Testis (tissue), 3 donors: ENCODE data around the gene UNC13B. TPM values are rescaled to one million over a fixed set of nuclear protein-coding genes. Genes with fewer than 3 reads are reported as not detected.

ENCODE experiments used
- DNase-seq: peaks from one replicate; pipeline ENCODE4 v3.0.0-alpha.2; 2019
- H3K27ac ChIP-seq, 2 donors: fragments of 200-600 bp; sonication (generic); one replicate each; pipeline ENCODE4 v1.5.1; 2019
- H3K27me3 ChIP-seq: fragments of 200-600 bp; sonication (generic); one replicate; pipeline ENCODE4 v1.5.1; 2019
- H3K36me3 ChIP-seq: fragments of 200-600 bp; sonication (generic); one replicate; pipeline ENCODE4 v1.5.1; 2017; ENCODE audit warnings: low read depth; ENCODE audit errors: missing control alignments
- H3K4me1 ChIP-seq: fragments of 200-600 bp; sonication (generic); one replicate; pipeline ENCODE4 v1.5.1; 2019
- H3K4me3 ChIP-seq, 2 donors: fragments of 200-600 bp; sonication (generic); one replicate each; pipeline ENCODE4 v1.5.1; 2017 to 2019
- H3K9me3 ChIP-seq: fragments of 200-600 bp; sonication (generic); one replicate; pipeline ENCODE4 v1.5.1; 2017
- CTCF ChIP-seq, 3 experiments: fragments of 450-650 bp in 2 of 3; fragments of 200-600 bp in 1 of 3; sonication (generic) in 1 of 3; IDR thresholded peaks; one replicate each; pipeline ENCODE4 v1.5.1; 2016 to 2019; ENCODE audit warnings: antibody characterized with exemption in 3 of 3, mild to moderate bottlenecking in 2 of 3, moderate library complexity in 1 of 3
- POLR2A ChIP-seq: fragments of 450-650 bp; IDR thresholded peaks from one replicate; pipeline ENCODE4 v1.6.1; 2017; ENCODE audit warnings: antibody characterized with exemption, mild to moderate bottlenecking, moderate library complexity
- WGBS, 2 donors: methylation state at CpG; one replicate each; pipeline ENCODE4 v1.1.5; 2018; 5-methylcytosine and 5-hydroxymethylcytosine counted together
- intact Hi-C: fragments of 100-400 bp; cut with DNase I; formaldehyde crosslinking; loops from one replicate; pipeline ENCODE4 v1.15.1; 2023; ENCODE audit warnings: low total_unique reads
- polyA plus RNA-seq: library from polyadenylated mRNA; stranded (reverse); fragments of 350-450 nt; fragmentation: Illumina TruSeq; extraction: RNeasy Lipid Tissue Mini Kit (QIAGEN cat#74804); gene quantifications from one replicate; pipeline ENCODE4 v1.2.3, GENCODE V29; 2014; ENCODE audit warnings: low read depth, low replicate concordance; ENCODE audit not compliant: insufficient read depth
- total RNA-seq, 2 donors: library from RNA; depleted of rRNA; stranded (reverse); fragments of >200 nt; gene quantifications; one replicate each; pipeline ENCODE4 v1.2.3, GENCODE V29; 2016

UNC13B gene
- total and polyA plus RNA-seq, 3 donors from 2014 or later = 37.0 to 51.0 (median 40.2) TPM

GRCh38 chr9:35272989-35273388 lies 111.2 kb downstream of the UNC13B start:
- Histone ChIP-seq H3K4me3 (no peak overlapping the region), H3K4me1 (peaks cover 6% of the 10 kb centered on the region), H3K36me3 (no peaks in the 10 kb centered on the region), H3K27ac (no peak overlapping the region), H3K27me3 (no peaks in the 10 kb centered on the region), H3K9me3 (no peaks in the 10 kb centered on the region)
- no peak for TF ChIP-seq CTCF (IDR thresholded peaks at IDR 0.05)
- no peak for TF ChIP-seq POLR2A
- 83 to 95% methylated on average over 2 of the region's 2 CpGs for WGBS, 2 donors
- DNase-seq = no peak
- intact Hi-C loops = no loop called here

- intact Hi-C loops = no loop called here
- peaks cover 7% of the 10 kb centered on the region for H3K4me1 ChIP-seq
Observed at GRCh38 chr9:35273591-35273990, 111.8 kb downstream of the UNC13B start.

GRCh38 chr9:35274993-35275392 lies 113.2 kb downstream of the UNC13B start:
- no peaks in the 10 kb centered on the region for H3K27me3 ChIP-seq
- WGBS, 2 donors = 88 to 92% methylated on average over 2 of the region's 2 CpGs
- no peaks in the 10 kb centered on the region for H3K9me3 ChIP-seq
- peaks cover 7% of the 10 kb centered on the region for H3K4me1 ChIP-seq
- no peak overlapping the region for H3K27ac ChIP-seq
- intact Hi-C loops = no loop called here
- H3K4me3 ChIP-seq = no peak overlapping the region
- TF ChIP-seq CTCF (IDR thresholded peaks at IDR 0.05) (no peak), POLR2A (no peak)
- no peak for DNase-seq
- no peaks in the 10 kb centered on the region for H3K36me3 ChIP-seq

More at GRCh38 chr9:35273591-35273990, 111.8 kb downstream of the UNC13B start:
- DNase-seq = no peak
- Histone ChIP-seq H3K4me3 (no peak overlapping the region), H3K27me3 (no peaks in the 10 kb centered on the region), H3K27ac (no peak overlapping the region), H3K36me3 (no peaks in the 10 kb centered on the region), H3K9me3 (no peaks in the 10 kb centered on the region)
- WGBS, 2 donors = 91 to 93% methylated on average over 5 of the region's 5 CpGs
- TF ChIP-seq POLR2A = no peak
- no peak for TF ChIP-seq CTCF (IDR thresholded peaks at IDR 0.05)

- 62 to 71% methylated on average over 1 of the region's 1 CpG for WGBS, 2 donors
- TF ChIP-seq POLR2A (no peak), CTCF (IDR thresholded peaks at IDR 0.05) (no peak)
- DNase-seq = no peak
- H3K4me3 ChIP-seq = no peak overlapping the region
- intact Hi-C loops = no loop called here
- peaks cover 7% of the 10 kb centered on the region for H3K4me1 ChIP-seq
- H3K36me3 ChIP-seq = no peaks in the 10 kb centered on the region
- H3K9me3 ChIP-seq = no peaks in the 10 kb centered on the region
- H3K27ac ChIP-seq = peak overlapping the region in 1 of 2 donors; percentile 68
- H3K27me3 ChIP-seq = no peaks in the 10 kb centered on the region
Observed at GRCh38 chr9:35277171-35277520, 115.3 kb downstream of the UNC13B start.

DNA sequence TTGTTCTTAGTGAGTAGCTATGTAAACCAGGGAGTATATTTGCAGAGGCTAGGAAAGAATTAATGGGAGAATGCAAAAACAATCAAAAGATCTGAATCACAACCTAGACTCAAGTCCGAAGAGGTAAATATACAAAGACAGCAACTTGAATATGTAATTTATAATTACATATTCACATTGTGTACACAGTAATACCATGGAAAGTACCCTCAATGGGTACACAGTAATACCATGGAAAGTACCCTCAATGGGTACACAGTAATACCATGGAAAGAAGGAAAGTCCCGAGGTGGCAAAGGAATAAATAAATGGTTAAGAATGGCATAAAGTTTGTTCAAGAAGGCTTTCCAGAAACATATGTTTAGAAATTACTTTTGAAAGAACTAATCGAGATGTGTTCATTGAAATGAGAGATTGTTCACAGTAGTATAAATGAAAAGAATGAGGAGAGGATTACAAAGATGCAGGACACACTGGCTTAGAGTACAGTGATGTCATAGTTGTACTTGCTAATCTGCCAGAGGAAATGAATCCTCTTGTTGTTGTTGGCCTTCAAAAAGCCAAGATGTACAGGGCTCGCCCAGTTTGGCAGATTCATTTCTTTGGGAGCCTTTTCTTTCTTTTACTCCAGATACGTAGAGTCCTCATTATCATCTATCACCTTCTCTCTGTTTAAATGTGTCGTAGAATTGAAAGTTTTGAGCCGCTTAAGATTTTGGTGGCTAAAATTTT lies 116.0 kb downstream of the UNC13B start:
- Histone ChIP-seq H3K36me3 (no peaks in the 10 kb centered on the region), H3K27me3 (no peaks in the 10 kb centered on the region), H3K9me3 (no peaks in the 10 kb centered on the region), H3K27ac (peak overlapping the region in 1 of 2 donors; percentile 68), H3K4me1 (peaks cover 7% of the 10 kb centered on the region), H3K4me3 (no peak overlapping the region)
- WGBS, 2 donors = 48 to 55% methylated on average over 7 of the region's 7 CpGs
- DNase-seq = peak; percentile 30
- TF ChIP-seq POLR2A (no peak), CTCF (IDR thresholded peaks at IDR 0.05) (no peak)
- intact Hi-C loops = no loop called here
